Liver (tissue), 9 donors: ENCODE measurements around the gene TPR. TPM values are rescaled to one million over a fixed set of nuclear protein-coding genes. Genes with fewer than 3 reads are reported as not detected.

ENCODE experiments used
- DNase-seq: peaks from one replicate; pipeline ENCODE4 v3.0.0-alpha.2; 2017; ENCODE audit warnings: low spot score
- H3K27ac ChIP-seq, 2 donors: one replicate each; pipeline ENCODE4 v1.7.0; 2013; ENCODE audit warnings: inconsistent platforms in 2 of 2, low read length in 2 of 2, control low read depth in 1 of 2, low read depth in 1 of 2, mild to moderate bottlenecking in 1 of 2
- H3K27me3 ChIP-seq, 4 donors: one replicate each; pipeline versions ENCODE4 v1.6.1 to v1.7.0; 2013; ENCODE audit warnings: low read length in 3 of 4, inconsistent platforms in 1 of 4, mild to moderate bottlenecking in 1 of 4, moderate library complexity in 1 of 4; ENCODE audit not compliant: control insufficient read depth in 4 of 4, insufficient read depth in 4 of 4
- H3K36me3 ChIP-seq, 4 donors: one replicate each; pipeline versions ENCODE4 v1.6.1 to v1.7.0; 2013; ENCODE audit warnings: low read length in 3 of 4, mild to moderate bottlenecking in 3 of 4, low read depth in 1 of 4, moderate library complexity in 1 of 4; ENCODE audit not compliant: control insufficient read depth in 4 of 4, insufficient read depth in 3 of 4
- H3K4me1 ChIP-seq, 4 donors: one replicate each; pipeline versions ENCODE4 v1.6.1 to v1.7.0; 2013; ENCODE audit warnings: low read length in 3 of 4, mild to moderate bottlenecking in 3 of 4, moderate library complexity in 1 of 4; ENCODE audit not compliant: control insufficient read depth in 4 of 4, insufficient read depth in 4 of 4
- H3K4me3 ChIP-seq, 3 donors: one replicate each; pipeline versions ENCODE4 v1.6.1 to v1.7.0; 2013; ENCODE audit warnings: low read length in 3 of 3, control low read depth in 1 of 3, low read depth in 1 of 3, mild to moderate bottlenecking in 1 of 3
- H3K9ac ChIP-seq, 2 donors: one replicate each; pipeline ENCODE4 v1.7.0; 2013; ENCODE audit warnings: low read length in 2 of 2, mild to moderate bottlenecking in 2 of 2, moderate library complexity in 2 of 2, control low read depth in 1 of 2, low read depth in 1 of 2
- H3K9me3 ChIP-seq, 4 donors: one replicate each; pipeline versions ENCODE4 v1.6.1 to v1.7.0; 2013; ENCODE audit warnings: low read length in 3 of 4; ENCODE audit not compliant: control insufficient read depth in 4 of 4
- ATF3 ChIP-seq: IDR thresholded peaks from 2 replicates; pipeline ENCODE4 v1.6.1; 2016; ENCODE audit warnings: antibody characterized with exemption
- CTCF ChIP-seq: fragments of 150-350 bp; IDR thresholded peaks from 2 replicates; pipeline ENCODE4 v1.5.1; 2017; ENCODE audit warnings: improper control_type of control experiment, low read depth, low read length; ENCODE audit not compliant: missing input control
- FOXA1 ChIP-seq: IDR thresholded peaks from 2 replicates; pipeline ENCODE4 v1.6.1; 2016; ENCODE audit warnings: antibody characterized with exemption
- GABPA ChIP-seq, 2 donors: IDR thresholded peaks in 1 of 2; conservative IDR thresholded peaks in 1 of 2; 2 replicates each; pipeline ENCODE4 v1.6.1; 2016; ENCODE audit warnings: antibody characterized with exemption in 2 of 2, mild to moderate bottlenecking in 1 of 2, moderate library complexity in 1 of 2
- HNF4A ChIP-seq, 2 donors: conservative IDR thresholded peaks; 2 replicates each; pipeline ENCODE4 v1.6.1; 2016; ENCODE audit warnings: antibody characterized with exemption in 2 of 2, mild to moderate bottlenecking in 2 of 2
- JUND ChIP-seq, 2 donors: IDR thresholded peaks; 2 replicates each; pipeline ENCODE4 v1.6.1; 2016; ENCODE audit warnings: antibody characterized with exemption in 2 of 2
- RAD21 ChIP-seq, 2 donors: IDR thresholded peaks; 2 replicates each; pipeline ENCODE4 v1.6.1; 2016; ENCODE audit warnings: antibody characterized with exemption in 2 of 2, mild to moderate bottlenecking in 2 of 2
- REST ChIP-seq: IDR thresholded peaks from 2 replicates; pipeline ENCODE4 v1.6.1; 2016; ENCODE audit warnings: antibody characterized with exemption, mild to moderate bottlenecking
- YY1 ChIP-seq: IDR thresholded peaks from 2 replicates; pipeline ENCODE4 v1.6.1; 2016; ENCODE audit warnings: antibody characterized with exemption, mild to moderate bottlenecking
- WGBS: extraction: QIAGEN DNeasy Blood & Tissue Kit; methylation state at CpG from one replicate; pipeline ENCODE4 v1.1.7; 2013; 5-methylcytosine and 5-hydroxymethylcytosine counted together
- polyA plus RNA-seq, 2 donors: library from polyadenylated mRNA; stranded (reverse) in 1 of 2; unstranded in 1 of 2; fragments of 200-250 nt in 1 of 2; fragments of >200 nt in 1 of 2; fragmentation: Nextera tagmentation in 1 of 2; extraction: Ambion mirVana in 1 of 2; gene quantifications; one replicate each; pipeline versions ENCODE4 v1.2.1 to v1.2.3, GENCODE V29; 2013 to 2015
- total RNA-seq, 2 donors: library from RNA; depleted of rRNA; stranded (reverse); fragments of >200 nt; gene quantifications; one replicate each; pipeline ENCODE4 v1.2.3, GENCODE V29; 2014
- donor health status: healthy.
- donor health status: healthy.
- donor health status: healthy.
- donor health status: healthy.
- donor health status: healthy.

Gene TPR
- total and polyA plus RNA-seq, 4 donors = 8.1 to 45.1 (median 39.2) TPM

- no peak for TF ChIP-seq HNF4A (conservative IDR thresholded peaks at IDR 0.05)
- TF ChIP-seq RAD21 (IDR thresholded peaks at IDR 0.05) = no peak
- no peak for TF ChIP-seq YY1
- no peak for TF ChIP-seq REST
- TF ChIP-seq CTCF = no peak
- no peak for TF ChIP-seq GABPA (IDR thresholded peaks at IDR 0.05 in 1 of 2, conservative IDR thresholded peaks at IDR 0.05 in 1 of 2)
- TF ChIP-seq JUND (IDR thresholded peaks at IDR 0.05) = no peak
- TF ChIP-seq ATF3 = no peak
- Histone ChIP-seq H3K9ac (no peak overlapping the region), H3K27ac (no peak overlapping the region), H3K36me3 (peaks cover 0 to 36% (median 19%) of the 10 kb centered on the region in 4 donors), H3K4me1 (peaks cover 0 to 11% (median 6%) of the 10 kb centered on the region in 4 donors), H3K4me3 (no peak overlapping the region), H3K27me3 (no peaks in the 10 kb centered on the region), H3K9me3 (no peaks in the 10 kb centered on the region)
- WGBS = 98% methylated on average over 6 of the region's 6 CpGs
- DNase-seq = no peak
Observed at GRCh38 chr1:186307445-186307844, 67.6 kb downstream of the TPR start.

- Histone ChIP-seq H3K4me1 (peaks cover 0 to 16% (median 12%) of the 10 kb centered on the region in 4 donors), H3K9ac (no peak overlapping the region), H3K9me3 (no peaks in the 10 kb centered on the region), H3K4me3 (no peak overlapping the region), H3K27ac (no peak overlapping the region), H3K36me3 (peaks cover 0 to 31% (median 16%) of the 10 kb centered on the region in 4 donors), H3K27me3 (no peaks in the 10 kb centered on the region)
- WGBS = 93% methylated on average over 3 of the region's 3 CpGs
- DNase-seq = no peak
- TF ChIP-seq REST (no peak), ATF3 (no peak), FOXA1 (no peak)
Observed at GRCh38 chr1:186306533-186306932, 68.5 kb downstream of the TPR start.
